Left forelimb (tissue), 1 donor: Measurements from ENCODE around the gene ADARB2.

Source experiments
- DNase-seq: peaks from one replicate; pipeline ENCODE4 v3.0.0-alpha.2; 2018; ENCODE audit warnings: low spot score

ADARB2 gene

GRCh38 chr10:1395481-1396296, 341.6 kb downstream of the ADARB2 start:
- peak; percentile 33 for DNase-seq

- peak; percentile 26 for DNase-seq
These were observed 342.3 kb downstream of the ADARB2 start for GRCh38 chr10:1395025-1395480.

GRCh38 chr10:1394155-1394912, 343.0 kb downstream of the ADARB2 start:
- peak; percentile 15 for DNase-seq

GRCh38 chr10:1393481-1393880, 343.8 kb downstream of the ADARB2 start:
- DNase-seq: peak; percentile 20

- DNase-seq: peak; percentile 30
These were observed 345.2 kb downstream of the ADARB2 start for GRCh38 chr10:1392127-1392526.

GRCh38 chr10:1390200-1390599, 347.1 kb downstream of the ADARB2 start:
- DNase-seq: peak; percentile 17

GRCh38 chr10:1384026-1384425, 353.3 kb downstream of the ADARB2 start:
- no peak for DNase-seq

- DNase-seq: peak; percentile 44
These were observed 354.6 kb downstream of the ADARB2 start for GRCh38 chr10:1382711-1383110.

GRCh38 chr10:1381339-1381738, 356.0 kb downstream of the ADARB2 start:
- no peak for DNase-seq

- peak; percentile 56 for DNase-seq
These were observed 357.1 kb downstream of the ADARB2 start for GRCh38 chr10:1380088-1380671.

GRCh38 chr10:1379601-1380000, 357.7 kb downstream of the ADARB2 start:
- DNase-seq: peak; percentile 31

GRCh38 chr10:1378473-1378872, 358.9 kb downstream of the ADARB2 start:
- peak; percentile 41 for DNase-seq

- peak; percentile 38 for DNase-seq
These were observed 359.5 kb downstream of the ADARB2 start for GRCh38 chr10:1377740-1378397.

- no peak for DNase-seq
These were observed 360.1 kb downstream of the ADARB2 start for GRCh38 chr10:1377231-1377630.

- peak; percentile 44 for DNase-seq
These were observed 360.9 kb downstream of the ADARB2 start for GRCh38 chr10:1376384-1376945.

GRCh38 chr10:1375346-1376170, 361.8 kb downstream of the ADARB2 start:
- peak; percentile 53 for DNase-seq

GRCh38 chr10:1374511-1375345, 362.6 kb downstream of the ADARB2 start:
- DNase-seq: peak; percentile 57

- DNase-seq: no peak
These were observed 364.0 kb downstream of the ADARB2 start for GRCh38 chr10:1373287-1373686.

- DNase-seq: peak; percentile 20
These were observed 365.1 kb downstream of the ADARB2 start for GRCh38 chr10:1372212-1372611.

GRCh38 chr10:1370298-1370697, 367.0 kb downstream of the ADARB2 start:
- no peak for DNase-seq
